SK-N-SH (cell line): ENCODE results near the gene RAB25. TPM values are rescaled to one million over a fixed set of nuclear protein-coding genes. Genes with fewer than 3 reads are reported as not detected.

Experiments used
- CTCF ChIA-PET: fragments of 300-600, 350-600 bp; formaldehyde crosslinking; extraction: SDS; loops from one replicate; lab custom pipeline; 2021; lab: Yijun Ruan, JAX
- POLR2A ChIA-PET: fragments of 350-600 bp; sonication (Branson Sonifier 250); formaldehyde crosslinking; extraction: SDS; loops from one replicate; lab custom pipeline; 2020; ENCODE audit warnings: antibody characterized with exemption, inconsistent platforms; lab: Yijun Ruan, JAX
- DNase-seq: peaks from one replicate; pipeline ENCODE4 v3.0.0; 2012
- H2AFZ ChIP-seq: fragments of 200-600 bp; sonication (generic); 2 replicates; pipeline ENCODE4 v1.8.1; 2016; ENCODE audit warnings: antibody characterized with exemption, mild to moderate bottlenecking, low read depth
- H3F3A ChIP-seq: fragments of 200-600 bp; sonication (generic); replicated peaks from 2 replicates; pipeline ENCODE3; 2016; ENCODE audit warnings: antibody characterized with exemption, mild to moderate bottlenecking; ENCODE audit not compliant: insufficient read depth
- H3K27ac ChIP-seq, 2 experiments: fragments of 200-500 bp in 1 of 2; fragments of 200-600 bp in 1 of 2; sonication (Bioruptor generic) in 1 of 2; sonication (generic), shearing (Covaris generic) in 1 of 2; 2 replicates each; pipeline versions ENCODE4 v1.5.1 to v1.6.1; 2014 to 2016; ENCODE audit warnings: low read depth in 2 of 2, inconsistent platforms in 1 of 2, low read length in 1 of 2, mild to moderate bottlenecking in 1 of 2, mixed read lengths in 1 of 2
- H3K27me3 ChIP-seq: fragments of 200-600 bp; sonication (generic), shearing (Covaris generic); 2 replicates; pipeline ENCODE4 v1.6.1; 2016; ENCODE audit warnings: mixed run types; ENCODE audit not compliant: insufficient read depth
- H3K36me3 ChIP-seq, 2 experiments: fragments of 200-500 bp in 1 of 2; fragments of 200-600 bp in 1 of 2; sonication (Bioruptor generic) in 1 of 2; sonication (generic) in 1 of 2; replicated peaks in 1 of 2; 2 replicates each; pipeline versions ENCODE3 to v1.5.1; 2014 to 2016; ENCODE audit warnings: low read length in 1 of 2, mild to moderate bottlenecking in 1 of 2; ENCODE audit not compliant: insufficient read depth in 2 of 2, control insufficient read depth in 1 of 2
- H3K4me1 ChIP-seq, 2 experiments: fragments of 200-500 bp in 1 of 2; fragments of 200-600 bp in 1 of 2; sonication (Bioruptor generic) in 1 of 2; sonication (generic), shearing (Covaris generic) in 1 of 2; 2 replicates each; pipeline versions ENCODE4 v1.5.1 to v1.6.1; 2014 to 2016; ENCODE audit warnings: low read depth in 1 of 2, low read length in 1 of 2, mixed run types in 1 of 2; ENCODE audit not compliant: insufficient read depth in 2 of 2, control insufficient read depth in 1 of 2
- H3K4me2 ChIP-seq: fragments of 200-600 bp; sonication (generic), shearing (Covaris generic); 2 replicates; pipeline ENCODE4 v1.6.1; 2017; ENCODE audit warnings: mixed run types
- H3K4me3 ChIP-seq, 2 experiments: fragments of 200-500 bp in 1 of 2; fragments of 200-600 bp in 1 of 2; sonication (Bioruptor generic) in 1 of 2; sonication (generic), shearing (Covaris generic) in 1 of 2; 2 replicates each; pipeline versions ENCODE4 v1.5.1 to v1.8.1; 2014 to 2016; ENCODE audit warnings: low read depth in 2 of 2, inconsistent platforms in 1 of 2, low read length in 1 of 2, mild to moderate bottlenecking in 1 of 2, mixed read lengths in 1 of 2, moderate library complexity in 1 of 2
- H3K79me2 ChIP-seq: fragments of 200-600 bp; sonication (generic); 2 replicates; pipeline ENCODE4 v1.8.1; 2017; ENCODE audit warnings: mild to moderate bottlenecking; ENCODE audit not compliant: insufficient read depth
- H3K9ac ChIP-seq: fragments of 200-600 bp; sonication (generic); 2 replicates; pipeline ENCODE4 v1.6.1; 2017; ENCODE audit warnings: mixed run types
- H3K9me2 ChIP-seq: fragments of 200-600 bp; sonication (generic); 2 replicates; pipeline ENCODE4 v1.6.1; 2017; ENCODE audit warnings: mixed run types
- H3K9me3 ChIP-seq: fragments of 200-600 bp; sonication (generic); 2 replicates; pipeline ENCODE4 v1.6.1; 2017; ENCODE audit warnings: mixed run types, mild to moderate bottlenecking, moderate library complexity
- H4K20me1 ChIP-seq: fragments of 200-600 bp; sonication (generic); 2 replicates; pipeline ENCODE4 v1.6.1; 2017; ENCODE audit warnings: mild to moderate bottlenecking, mixed run types; ENCODE audit not compliant: insufficient read depth
- EZH2phosphoT487 ChIP-seq: fragments of 200-600 bp; sonication (generic); IDR thresholded peaks from 2 replicates; pipeline ENCODE4 v1.6.1; 2017; ENCODE audit warnings: low read depth, mixed run types, mild to moderate bottlenecking, antibody characterized with exemption, moderate library complexity, borderline replicate concordance
- FOXJ3 ChIP-seq: sonication (generic); formaldehyde crosslinking; IDR thresholded peaks from 2 replicates; pipeline ENCODE4 v1.5.1; 2020; ENCODE audit warnings: mild to moderate bottlenecking, missing genetic modification reagents
- FOXM1 ChIP-seq: IDR thresholded peaks from 2 replicates; pipeline ENCODE4 v1.4.0; 2012; ENCODE audit warnings: low read depth, mild to moderate bottlenecking
- GABPA ChIP-seq: IDR thresholded peaks from 2 replicates; pipeline ENCODE4 v1.4.0; 2012; ENCODE audit warnings: low read depth, mild to moderate bottlenecking
- GATA2 ChIP-seq: sonication (generic); formaldehyde crosslinking; IDR thresholded peaks from 2 replicates; pipeline ENCODE4 v1.5.0; 2020; ENCODE audit warnings: mild to moderate bottlenecking, missing genetic modification reagents
- JUND ChIP-seq: IDR thresholded peaks from 2 replicates; pipeline ENCODE4 v1.4.0; 2012
- MEF2A ChIP-seq: IDR thresholded peaks from 2 replicates; pipeline ENCODE4 v1.4.0; 2012; ENCODE audit warnings: low read depth, borderline replicate concordance
- NFIC ChIP-seq: IDR thresholded peaks from 2 replicates; pipeline ENCODE4 v1.4.0; 2012; ENCODE audit warnings: borderline replicate concordance
- POLR2AphosphoS5 ChIP-seq: IDR thresholded peaks from 2 replicates; pipeline ENCODE4 v1.6.1; 2012; ENCODE audit warnings: low read depth, low read length
- RAD21 ChIP-seq: IDR thresholded peaks from 2 replicates; pipeline ENCODE4 v1.6.1; 2012; ENCODE audit warnings: mild to moderate bottlenecking, low read length
- RCOR1 ChIP-seq: fragments of 150-350 bp; IDR thresholded peaks from 2 replicates; pipeline ENCODE4 v1.6.1; 2017; ENCODE audit warnings: antibody characterized with exemption, low read length
- RFX5 ChIP-seq: IDR thresholded peaks from 2 replicates; pipeline ENCODE4 v1.6.1; 2012; ENCODE audit warnings: mild to moderate bottlenecking, improper control_type of control experiment, low read length
- SIN3A ChIP-seq: IDR thresholded peaks from 2 replicates; pipeline ENCODE4 v1.6.1; 2012; ENCODE audit warnings: low read depth, mild to moderate bottlenecking, low read length, moderate library complexity, borderline replicate concordance
- SMC3 ChIP-seq: IDR thresholded peaks from 2 replicates; pipeline ENCODE4 v1.6.1; 2012; ENCODE audit warnings: low read depth, low read length, improper control_type of control experiment
- WGBS: methylation state at CpG from one replicate; pipeline ENCODE4 v1.1.6; 2017; ENCODE audit warnings: low lambda C conversion rate; 5-methylcytosine and 5-hydroxymethylcytosine counted together
- polyA plus RNA-seq, 3 experiments: library from polyadenylated mRNA; depleted of rRNA; stranded (reverse); fragments of >200 nt; gene quantifications; 2 replicates each; pipeline ENCODE4 v1.2.3, GENCODE V29; 2012
- TF ChIP-seq, protein P1 (sequence below): IDR thresholded peaks from 2 replicates; pipeline ENCODE4; 2012
- TF ChIP-seq, protein P2 (sequence below): IDR thresholded peaks from 2 replicates; pipeline ENCODE4 v1.6.1; 2012; ENCODE audit warnings: mild to moderate bottlenecking, low read depth, low read length, moderate library complexity
- TF ChIP-seq, protein P3 (sequence below): fragments of 200-600 bp; sonication (generic); IDR thresholded peaks from 2 replicates; pipeline ENCODE4 v1.6.1; 2017; ENCODE audit warnings: antibody characterized with exemption, mild to moderate bottlenecking, moderate library complexity
- TF ChIP-seq, protein P4 (sequence below): IDR thresholded peaks from 2 replicates; pipeline ENCODE4 v1.4.0; 2012; ENCODE audit warnings: low read depth, borderline replicate concordance

RAB25 gene
- polyA plus RNA-seq, 1 of the 3 experiments (the other 2 are of a cell fraction): not detected

DNA sequence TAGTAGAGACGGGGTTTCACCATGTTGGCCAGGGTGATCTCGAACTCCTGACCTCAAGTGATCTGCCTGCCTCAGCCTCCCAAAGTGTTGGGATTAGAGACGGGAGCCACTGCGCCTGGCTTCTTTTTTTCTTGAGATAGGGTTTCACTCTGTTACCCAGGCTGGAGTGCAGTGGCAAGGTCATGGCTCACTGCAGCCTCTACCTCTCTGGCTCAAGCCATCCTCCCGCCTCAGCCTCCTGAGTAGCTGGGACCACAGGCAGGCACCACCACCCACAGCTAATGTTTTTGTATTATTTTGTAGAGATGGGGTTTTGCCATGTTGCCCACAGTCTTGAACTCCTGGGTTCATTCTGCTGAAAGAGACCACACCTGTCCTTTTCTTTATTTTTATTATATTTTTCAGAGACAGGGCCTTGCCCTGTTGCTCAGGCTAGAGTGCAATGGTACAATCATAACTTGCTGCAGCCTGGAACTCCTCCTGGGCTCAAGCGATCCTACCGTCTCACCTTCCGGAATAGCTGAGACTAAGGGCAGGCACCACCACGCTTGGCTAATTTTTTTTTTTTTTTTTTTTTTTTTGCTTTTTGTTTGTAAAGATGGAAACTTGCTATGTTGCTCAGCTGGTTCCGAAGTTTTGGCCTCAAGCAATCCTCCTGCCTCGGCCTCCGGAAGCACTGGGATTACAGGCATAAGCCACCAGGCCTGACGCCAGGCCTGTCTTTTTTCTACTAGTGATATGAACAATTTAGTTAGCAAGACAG, 56.6 kb downstream of the RAB25 start:
- Histone ChIP-seq H3K4me3 (peak overlapping the region; percentile 74 to 94; a peak in 3 of 4 replicates), H3K27me3 (no peaks in the 10 kb centered on the region), H2AFZ (no peak overlapping the region), H3K4me2 (peak overlapping the region; percentile 95), H3K4me1 (peaks cover 53 to 60% of the 10 kb centered on the region in 2 experiments), H3K9me3 (no peaks in the 10 kb centered on the region), H3K27ac (peak overlapping the region; percentile 56 to 100; a peak in 3 of 4 replicates), H3K9ac (peak overlapping the region; percentile 100), H3F3A (peaks cover 71% of the 10 kb centered on the region), H3K79me2 (peaks cover 87% of the 10 kb centered on the region), H4K20me1 (peaks cover 80% of the 10 kb centered on the region), H3K36me3 (peaks cover 0 to 44% of the 10 kb centered on the region in 2 experiments), H3K9me2 (no peaks in the 10 kb centered on the region)
- no peak for TF ChIP-seq JUND
- no peak for DNase-seq
- CTCF ChIA-PET: interaction anchor here (12.9 to 40.5 kb wide), 2 partner anchors 12 to 22 kb away, joined by 135 to 1559 read pairs; partner anchors contain the start of gene MEX3A
- WGBS: 75% methylated on average over 13 of the region's 13 CpGs
- POLR2A ChIA-PET: no interaction called here

DNA sequence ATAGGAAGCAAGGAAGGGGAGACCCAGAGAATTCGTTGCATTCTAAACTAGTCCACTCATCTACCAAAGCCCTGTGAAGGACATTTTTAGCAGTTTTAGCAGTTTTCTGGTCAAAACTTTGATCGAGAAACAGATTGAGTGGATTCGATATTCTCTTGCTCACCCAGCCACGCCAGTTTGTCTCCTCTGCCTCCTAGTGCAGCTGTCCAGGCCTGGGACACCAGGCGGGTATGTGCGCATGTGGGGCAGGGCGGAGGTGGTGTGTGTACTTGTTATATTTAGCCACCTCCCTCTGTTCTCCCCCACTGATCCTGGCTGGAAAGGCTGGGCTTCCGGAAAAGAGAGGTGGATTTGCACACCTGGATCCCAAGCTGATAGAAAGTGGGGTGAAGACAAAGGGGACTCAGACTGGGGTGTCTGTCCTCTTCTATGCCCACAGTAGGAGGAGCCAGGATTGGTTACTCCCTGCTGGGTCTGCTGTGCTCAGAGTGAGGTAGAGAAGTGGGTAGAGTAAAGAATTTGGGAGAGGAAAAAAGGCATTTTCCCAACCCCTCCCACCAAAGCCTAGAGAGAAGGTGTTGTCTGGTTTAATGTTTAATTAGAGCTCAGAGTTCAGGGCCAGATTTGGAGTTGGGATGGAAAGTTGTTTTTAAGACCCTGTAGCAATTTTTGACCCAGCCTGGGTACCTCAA, 57.4 kb downstream of the RAB25 start:
- Histone ChIP-seq H3K36me3 (peaks cover 0 to 44% of the 10 kb centered on the region in 2 experiments), H3K4me2 (peak overlapping the region; percentile 95), H3K4me3 (peak overlapping the region; percentile 74 to 94; a peak in 3 of 4 replicates), H3K27ac (peak overlapping the region; percentile 56 to 100), H3F3A (peaks cover 73% of the 10 kb centered on the region), H3K79me2 (peaks cover 88% of the 10 kb centered on the region), H4K20me1 (peaks cover 85% of the 10 kb centered on the region), H3K9ac (peak overlapping the region; percentile 100), H3K27me3 (no peaks in the 10 kb centered on the region), H3K9me2 (no peaks in the 10 kb centered on the region), H3K9me3 (no peaks in the 10 kb centered on the region), H3K4me1 (peaks cover 53 to 61% of the 10 kb centered on the region in 2 experiments), H2AFZ (no peak overlapping the region)
- no peak for DNase-seq
- 50% methylated on average over 8 of the region's 8 CpGs for WGBS
- CTCF ChIA-PET: interaction anchor here (0.7 to 40.5 kb wide), 6 partner anchors 12 to 672 kb away, joined by 3 to 1559 read pairs (median 4); partner anchors contain the start of gene MEX3A
- POLR2A ChIA-PET: interaction anchor here (0.6 kb wide), 1 partner anchor 141 kb away, joined by 3 read pairs; no protein-coding TSS in a partner anchor
- TF ChIP-seq GATA2 (CRISPR knock-in tag) (no peak), RAD21 (no peak), RFX5 (no peak), POLR2AphosphoS5 (no peak), FOXJ3 (CRISPR knock-in tag) (no peak), MEF2A (no peak), RCOR1 (no peak), NFIC (no peak), SIN3A (no peak), GABPA (no peak), FOXM1 (no peak), EZH2phosphoT487 (no peak), SMC3 (no peak)
- TF ChIP-seq, protein P1, sequence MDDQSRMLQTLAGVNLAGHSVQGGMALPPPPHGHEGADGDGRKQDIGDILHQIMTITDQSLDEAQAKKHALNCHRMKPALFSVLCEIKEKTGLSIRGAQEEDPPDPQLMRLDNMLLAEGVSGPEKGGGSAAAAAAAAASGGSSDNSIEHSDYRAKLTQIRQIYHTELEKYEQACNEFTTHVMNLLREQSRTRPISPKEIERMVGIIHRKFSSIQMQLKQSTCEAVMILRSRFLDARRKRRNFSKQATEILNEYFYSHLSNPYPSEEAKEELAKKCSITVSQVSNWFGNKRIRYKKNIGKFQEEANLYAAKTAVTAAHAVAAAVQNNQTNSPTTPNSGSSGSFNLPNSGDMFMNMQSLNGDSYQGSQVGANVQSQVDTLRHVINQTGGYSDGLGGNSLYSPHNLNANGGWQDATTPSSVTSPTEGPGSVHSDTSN: no peak
- TF ChIP-seq, protein P2, sequence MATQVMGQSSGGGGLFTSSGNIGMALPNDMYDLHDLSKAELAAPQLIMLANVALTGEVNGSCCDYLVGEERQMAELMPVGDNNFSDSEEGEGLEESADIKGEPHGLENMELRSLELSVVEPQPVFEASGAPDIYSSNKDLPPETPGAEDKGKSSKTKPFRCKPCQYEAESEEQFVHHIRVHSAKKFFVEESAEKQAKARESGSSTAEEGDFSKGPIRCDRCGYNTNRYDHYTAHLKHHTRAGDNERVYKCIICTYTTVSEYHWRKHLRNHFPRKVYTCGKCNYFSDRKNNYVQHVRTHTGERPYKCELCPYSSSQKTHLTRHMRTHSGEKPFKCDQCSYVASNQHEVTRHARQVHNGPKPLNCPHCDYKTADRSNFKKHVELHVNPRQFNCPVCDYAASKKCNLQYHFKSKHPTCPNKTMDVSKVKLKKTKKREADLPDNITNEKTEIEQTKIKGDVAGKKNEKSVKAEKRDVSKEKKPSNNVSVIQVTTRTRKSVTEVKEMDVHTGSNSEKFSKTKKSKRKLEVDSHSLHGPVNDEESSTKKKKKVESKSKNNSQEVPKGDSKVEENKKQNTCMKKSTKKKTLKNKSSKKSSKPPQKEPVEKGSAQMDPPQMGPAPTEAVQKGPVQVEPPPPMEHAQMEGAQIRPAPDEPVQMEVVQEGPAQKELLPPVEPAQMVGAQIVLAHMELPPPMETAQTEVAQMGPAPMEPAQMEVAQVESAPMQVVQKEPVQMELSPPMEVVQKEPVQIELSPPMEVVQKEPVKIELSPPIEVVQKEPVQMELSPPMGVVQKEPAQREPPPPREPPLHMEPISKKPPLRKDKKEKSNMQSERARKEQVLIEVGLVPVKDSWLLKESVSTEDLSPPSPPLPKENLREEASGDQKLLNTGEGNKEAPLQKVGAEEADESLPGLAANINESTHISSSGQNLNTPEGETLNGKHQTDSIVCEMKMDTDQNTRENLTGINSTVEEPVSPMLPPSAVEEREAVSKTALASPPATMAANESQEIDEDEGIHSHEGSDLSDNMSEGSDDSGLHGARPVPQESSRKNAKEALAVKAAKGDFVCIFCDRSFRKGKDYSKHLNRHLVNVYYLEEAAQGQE: no peak
- TF ChIP-seq, protein P3, sequence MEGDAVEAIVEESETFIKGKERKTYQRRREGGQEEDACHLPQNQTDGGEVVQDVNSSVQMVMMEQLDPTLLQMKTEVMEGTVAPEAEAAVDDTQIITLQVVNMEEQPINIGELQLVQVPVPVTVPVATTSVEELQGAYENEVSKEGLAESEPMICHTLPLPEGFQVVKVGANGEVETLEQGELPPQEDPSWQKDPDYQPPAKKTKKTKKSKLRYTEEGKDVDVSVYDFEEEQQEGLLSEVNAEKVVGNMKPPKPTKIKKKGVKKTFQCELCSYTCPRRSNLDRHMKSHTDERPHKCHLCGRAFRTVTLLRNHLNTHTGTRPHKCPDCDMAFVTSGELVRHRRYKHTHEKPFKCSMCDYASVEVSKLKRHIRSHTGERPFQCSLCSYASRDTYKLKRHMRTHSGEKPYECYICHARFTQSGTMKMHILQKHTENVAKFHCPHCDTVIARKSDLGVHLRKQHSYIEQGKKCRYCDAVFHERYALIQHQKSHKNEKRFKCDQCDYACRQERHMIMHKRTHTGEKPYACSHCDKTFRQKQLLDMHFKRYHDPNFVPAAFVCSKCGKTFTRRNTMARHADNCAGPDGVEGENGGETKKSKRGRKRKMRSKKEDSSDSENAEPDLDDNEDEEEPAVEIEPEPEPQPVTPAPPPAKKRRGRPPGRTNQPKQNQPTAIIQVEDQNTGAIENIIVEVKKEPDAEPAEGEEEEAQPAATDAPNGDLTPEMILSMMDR: no peak
- TF ChIP-seq, protein P4, sequence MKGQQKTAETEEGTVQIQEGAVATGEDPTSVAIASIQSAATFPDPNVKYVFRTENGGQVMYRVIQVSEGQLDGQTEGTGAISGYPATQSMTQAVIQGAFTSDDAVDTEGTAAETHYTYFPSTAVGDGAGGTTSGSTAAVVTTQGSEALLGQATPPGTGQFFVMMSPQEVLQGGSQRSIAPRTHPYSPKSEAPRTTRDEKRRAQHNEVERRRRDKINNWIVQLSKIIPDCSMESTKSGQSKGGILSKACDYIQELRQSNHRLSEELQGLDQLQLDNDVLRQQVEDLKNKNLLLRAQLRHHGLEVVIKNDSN: no peak
